Measurements from ENCODE around the gene SLC47A1.

Gene SLC47A1

GRCh38 chr17:19551591-19552148 lies 18.0 kb downstream of the SLC47A1 start:
- Mint-ChIP-seq H3K4me3 (no peak overlapping the region), H3K9me3 (no peaks in the 10 kb centered on the region), H3K36me3 (ENCODE audit: low read depth) (peaks cover 64% of the 10 kb centered on the region), H3K4me1 (ENCODE audit: low read depth) (peaks cover 12% of the 10 kb centered on the region), H3K27me3 (no peaks in the 10 kb centered on the region), H3K27ac (no peak overlapping the region)
- intact Hi-C loops (cut with micrococcal nuclease), result no loop called here

GRCh38 chr17:19553036-19553435 lies 19.4 kb downstream of the SLC47A1 start:
- no peak overlapping the region for H3K27ac Mint-ChIP-seq
- H3K4me3 Mint-ChIP-seq, result no peak overlapping the region
- intact Hi-C loops (cut with micrococcal nuclease), result no loop called here
- H3K9me3 Mint-ChIP-seq, result peaks cover 3% of the 10 kb centered on the region
- peaks cover 64% of the 10 kb centered on the region for H3K36me3 Mint-ChIP-seq (ENCODE audit: low read depth)
- peaks cover 7% of the 10 kb centered on the region for H3K4me1 Mint-ChIP-seq (ENCODE audit: low read depth)
- no peaks in the 10 kb centered on the region for H3K27me3 Mint-ChIP-seq

DNA sequence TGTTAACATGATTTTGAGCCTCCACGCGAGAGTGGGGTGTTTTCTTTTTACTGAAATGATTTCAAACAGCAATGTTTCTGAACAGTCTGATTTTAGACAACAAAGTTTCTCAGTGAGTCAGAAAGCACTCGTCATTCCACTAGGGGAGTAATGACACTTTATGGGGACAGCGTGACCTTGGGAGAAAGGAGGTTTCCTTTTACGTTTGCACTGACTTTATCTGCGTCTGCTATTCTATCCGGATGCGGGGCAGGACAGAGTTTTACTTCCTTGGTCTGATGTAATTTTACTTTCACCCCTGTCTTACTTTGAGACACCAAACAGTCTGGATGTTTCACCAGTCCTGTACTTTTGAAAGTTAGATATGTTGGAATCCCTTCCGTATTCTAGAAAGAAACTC lies 20.7 kb downstream of the SLC47A1 start:
- Mint-ChIP-seq H3K9me3 (peaks cover 8% of the 10 kb centered on the region), H3K4me3 (no peak overlapping the region), H3K27ac (peak overlapping the region; percentile 44), H3K4me1 (ENCODE audit: low read depth) (peaks cover 7% of the 10 kb centered on the region), H3K36me3 (ENCODE audit: low read depth) (peaks cover 56% of the 10 kb centered on the region), H3K27me3 (no peaks in the 10 kb centered on the region)
- intact Hi-C loops (cut with micrococcal nuclease), result no loop called here

DNA sequence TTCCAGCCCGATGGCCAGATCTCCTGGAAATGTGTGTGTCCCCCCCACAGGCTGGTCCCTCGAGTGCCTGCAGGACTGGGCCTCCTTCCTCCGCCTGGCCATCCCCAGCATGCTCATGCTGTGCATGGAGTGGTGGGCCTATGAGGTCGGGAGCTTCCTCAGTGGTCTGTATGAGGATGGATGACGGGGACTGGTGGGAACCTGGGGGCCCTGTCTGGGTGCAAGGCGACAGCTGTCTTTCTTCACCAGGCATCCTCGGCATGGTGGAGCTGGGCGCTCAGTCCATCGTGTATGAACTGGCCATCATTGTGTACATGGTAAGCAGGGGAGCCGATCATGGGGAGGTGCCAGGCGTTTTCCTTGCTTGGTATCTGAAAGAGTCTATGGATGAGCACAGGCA lies 22.1 kb downstream of the SLC47A1 start:
- H3K36me3 Mint-ChIP-seq (ENCODE audit: low read depth), result peaks cover 53% of the 10 kb centered on the region
- intact Hi-C loops (cut with micrococcal nuclease), result no loop called here

GRCh38 chr17:19558946-19559345 lies 25.3 kb downstream of the SLC47A1 start:
- Mint-ChIP-seq H3K9me3 (peaks cover 8% of the 10 kb centered on the region), H3K4me3 (no peak overlapping the region), H3K27ac (no peak overlapping the region), H3K36me3 (ENCODE audit: low read depth) (peaks cover 38% of the 10 kb centered on the region), H3K4me1 (ENCODE audit: low read depth) (peaks cover 4% of the 10 kb centered on the region), H3K27me3 (no peaks in the 10 kb centered on the region)
- intact Hi-C loops (cut with micrococcal nuclease), result no loop called here

More for the DNA sequence above, 22.1 kb downstream of the SLC47A1 start:
- H3K4me1 Mint-ChIP-seq (ENCODE audit: low read depth), result peaks cover 7% of the 10 kb centered on the region
- peaks cover 8% of the 10 kb centered on the region for H3K9me3 Mint-ChIP-seq
- no peak overlapping the region for H3K4me3 Mint-ChIP-seq
- H3K27me3 Mint-ChIP-seq, result no peaks in the 10 kb centered on the region
- no peak overlapping the region for H3K27ac Mint-ChIP-seq

- intact Hi-C loops (cut with micrococcal nuclease), result no loop called here
- Mint-ChIP-seq H3K27me3 (no peaks in the 10 kb centered on the region), H3K27ac (no peak overlapping the region), H3K9me3 (peaks cover 8% of the 10 kb centered on the region), H3K4me3 (no peak overlapping the region), H3K36me3 (ENCODE audit: low read depth) (peaks cover 27% of the 10 kb centered on the region), H3K4me1 (ENCODE audit: low read depth) (no peaks in the 10 kb centered on the region)
Measured at GRCh38 chr17:19561697-19562318, 28.2 kb downstream of the SLC47A1 start.

- peaks cover 16% of the 10 kb centered on the region for H3K36me3 Mint-ChIP-seq (ENCODE audit: low read depth)
- no peak overlapping the region for H3K4me3 Mint-ChIP-seq
- intact Hi-C loops (cut with micrococcal nuclease), result no loop called here
- H3K27ac Mint-ChIP-seq, result no peak overlapping the region
- no peaks in the 10 kb centered on the region for H3K27me3 Mint-ChIP-seq
- no peaks in the 10 kb centered on the region for H3K9me3 Mint-ChIP-seq
- peaks cover 14% of the 10 kb centered on the region for H3K4me1 Mint-ChIP-seq (ENCODE audit: low read depth)
Measured at GRCh38 chr17:19565817-19566575, 32.3 kb downstream of the SLC47A1 start.

- peaks cover 17% of the 10 kb centered on the region for H3K36me3 Mint-ChIP-seq (ENCODE audit: low read depth)
- H3K27me3 Mint-ChIP-seq, result no peaks in the 10 kb centered on the region
- H3K4me1 Mint-ChIP-seq (ENCODE audit: low read depth), result peaks cover 14% of the 10 kb centered on the region
- H3K9me3 Mint-ChIP-seq, result no peaks in the 10 kb centered on the region
- intact Hi-C loops (cut with micrococcal nuclease), result no loop called here
- no peak overlapping the region for H3K27ac Mint-ChIP-seq
- H3K4me3 Mint-ChIP-seq, result no peak overlapping the region
Measured at GRCh38 chr17:19567216-19568015, 33.8 kb downstream of the SLC47A1 start.

DNA sequence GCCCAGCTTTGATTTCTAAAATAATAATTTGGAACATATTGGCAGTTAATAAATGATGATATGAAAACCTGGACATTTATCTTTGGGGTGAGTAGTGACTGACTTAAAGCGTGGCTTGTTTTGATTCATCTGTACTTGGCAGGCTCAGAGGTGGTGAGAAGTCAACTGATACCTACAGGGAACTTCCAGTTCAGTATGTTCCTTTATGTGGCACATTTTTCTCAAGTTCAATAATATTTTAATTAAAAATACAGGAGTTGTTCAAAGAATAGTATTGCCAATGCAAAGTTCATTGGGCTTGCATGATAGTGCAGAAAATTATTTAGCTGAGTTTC lies 34.3 kb downstream of the SLC47A1 start:
- H3K4me1 Mint-ChIP-seq (ENCODE audit: low read depth), result peaks cover 14% of the 10 kb centered on the region
- no peak overlapping the region for H3K4me3 Mint-ChIP-seq
- H3K9me3 Mint-ChIP-seq, result no peaks in the 10 kb centered on the region
- H3K36me3 Mint-ChIP-seq (ENCODE audit: low read depth), result peaks cover 17% of the 10 kb centered on the region
- intact Hi-C loops (cut with micrococcal nuclease), result no loop called here
- no peak overlapping the region for H3K27ac Mint-ChIP-seq
- no peaks in the 10 kb centered on the region for H3K27me3 Mint-ChIP-seq

DNA sequence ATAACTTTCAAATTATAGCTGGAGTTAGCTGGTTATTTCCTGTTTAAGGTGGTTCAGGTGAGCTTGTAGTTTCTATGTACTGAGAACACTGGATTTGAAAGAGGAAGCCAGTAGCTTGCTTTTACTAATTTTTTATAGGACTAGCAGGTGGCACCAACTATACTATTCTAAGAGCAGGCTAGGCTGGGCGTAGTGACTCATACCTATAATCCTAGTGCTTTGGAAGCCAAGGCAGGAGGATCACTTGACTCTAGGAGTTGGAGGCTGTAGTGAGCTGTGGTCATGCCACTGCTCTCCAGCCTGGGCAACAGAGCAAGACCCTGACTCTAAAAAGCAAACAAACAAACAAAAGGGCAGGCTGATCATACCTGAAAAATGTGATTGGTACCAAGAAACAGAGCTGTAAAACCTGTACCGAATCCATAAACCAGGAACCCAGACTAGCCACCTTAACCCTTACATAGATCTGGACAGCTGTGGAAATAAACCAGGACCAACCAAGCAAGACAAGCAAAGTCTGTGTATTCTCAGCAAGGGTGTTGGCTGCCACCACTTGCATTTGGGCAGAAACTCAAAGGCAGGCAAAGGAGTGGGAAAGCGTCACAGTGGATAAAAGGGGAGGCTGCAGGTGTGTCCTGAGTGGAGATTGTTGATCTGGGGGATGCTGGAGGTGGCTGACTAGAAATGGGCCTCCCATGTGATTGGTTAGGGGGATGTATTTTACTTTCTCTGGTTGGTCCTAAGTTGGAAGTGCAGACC lies 36.3 kb downstream of the SLC47A1 start:
- H3K4me3 Mint-ChIP-seq, result no peak overlapping the region
- intact Hi-C loops (cut with micrococcal nuclease), result loop anchor here (10.0 kb wide), 1 partner anchor 75 kb away; the partner anchor contains the start of gene ALDH3A2
- peaks cover 14% of the 10 kb centered on the region for H3K4me1 Mint-ChIP-seq (ENCODE audit: low read depth)
- no peaks in the 10 kb centered on the region for H3K9me3 Mint-ChIP-seq
- peaks cover 28% of the 10 kb centered on the region for H3K36me3 Mint-ChIP-seq (ENCODE audit: low read depth)
- H3K27me3 Mint-ChIP-seq, result peaks cover under 1% of the 10 kb centered on the region
- peak overlapping the region; percentile 38 for H3K27ac Mint-ChIP-seq

- H3K36me3 Mint-ChIP-seq (ENCODE audit: low read depth), result peaks cover 31% of the 10 kb centered on the region
- no peaks in the 10 kb centered on the region for H3K9me3 Mint-ChIP-seq
- H3K4me3 Mint-ChIP-seq, result no peak overlapping the region
- peaks cover 2% of the 10 kb centered on the region for H3K27me3 Mint-ChIP-seq
- intact Hi-C loops (cut with micrococcal nuclease), result loop anchor here (10.0 kb wide), 1 partner anchor 74 kb away; the partner anchor contains the start of gene ALDH3A2
- H3K4me1 Mint-ChIP-seq (ENCODE audit: low read depth), result peaks cover 14% of the 10 kb centered on the region
- H3K27ac Mint-ChIP-seq, result peak overlapping the region; percentile 56
Measured at GRCh38 chr17:19570544-19571062, 36.9 kb downstream of the SLC47A1 start.

- intact Hi-C loops (cut with micrococcal nuclease), result loop anchor here (10.0 kb wide), 1 partner anchor 72 kb away; the partner anchor contains the start of gene ALDH3A2
- H3K36me3 Mint-ChIP-seq (ENCODE audit: low read depth), result peaks cover 43% of the 10 kb centered on the region
- peaks cover 14% of the 10 kb centered on the region for H3K4me1 Mint-ChIP-seq (ENCODE audit: low read depth)
- peaks cover 6% of the 10 kb centered on the region for H3K27me3 Mint-ChIP-seq
- no peak overlapping the region for H3K27ac Mint-ChIP-seq
- no peak overlapping the region for H3K4me3 Mint-ChIP-seq
- H3K9me3 Mint-ChIP-seq, result no peaks in the 10 kb centered on the region
Measured at GRCh38 chr17:19573075-19573474, 39.4 kb downstream of the SLC47A1 start.

DNA sequence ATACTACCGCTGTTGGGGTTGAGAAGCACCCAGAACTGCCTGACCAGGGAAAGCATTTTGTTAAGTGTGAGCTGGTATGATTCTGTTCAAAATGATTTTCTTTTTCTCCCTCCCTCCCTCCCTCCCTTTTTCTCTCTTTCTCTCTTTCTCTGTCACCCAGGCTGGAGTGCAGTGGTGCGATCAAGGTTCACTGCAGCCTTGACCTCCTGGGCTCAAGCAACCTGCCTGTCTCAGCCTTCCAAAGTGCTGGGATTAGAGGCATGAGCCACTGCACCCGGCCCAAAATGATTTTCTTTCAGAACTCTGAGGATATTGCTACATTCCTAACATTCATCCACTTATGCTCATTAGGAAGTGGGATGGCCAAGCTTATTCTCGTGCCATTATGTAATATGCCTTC lies 41.3 kb downstream of the SLC47A1 start:
- Mint-ChIP-seq H3K36me3 (ENCODE audit: low read depth) (peaks cover 40% of the 10 kb centered on the region), H3K27me3 (peaks cover 20% of the 10 kb centered on the region), H3K4me1 (ENCODE audit: low read depth) (peaks cover 17% of the 10 kb centered on the region), H3K4me3 (no peak overlapping the region), H3K27ac (no peak overlapping the region), H3K9me3 (no peaks in the 10 kb centered on the region)
- intact Hi-C loops (cut with micrococcal nuclease), result loop anchor here (10.0 kb wide), 1 partner anchor 70 kb away; the partner anchor contains the start of gene ALDH3A2

All from dendritic cell treated with granulocyte-macrophage colony-stimulating factor and Interleukin-4, amounts not matched to agents 40 ng/mL and 50 ng/mL, for 4 days (primary cell).